HCT116 (cell line): ENCODE measurements around the gene SMYD3. TPM values are rescaled to one million over a fixed set of nuclear protein-coding genes. Genes with fewer than 3 reads are reported as not detected.

ENCODE experiments used
- ATAC-seq: fragments of 200-7000 bp; cut with Tn5 transposase; 2 replicates; pipeline ENCODE4 v1.9.1; 2020; ENCODE audit warnings: mild to moderate bottlenecking, moderate library complexity
- BruUV-seq: library from RNA; stranded (reverse); fragments of 400-500 nt; replicated peaks from 2 replicates; lab custom pipeline; 2021; lab: Mats Ljungman, UMichigan
- CTCF ChIA-PET: fragments of 300-600 bp; sonication (Branson Sonifier 250); formaldehyde crosslinking; loops from one replicate; lab custom pipeline; 2021; ENCODE audit warnings: antibody characterized with exemption; lab: Charles Lee
- POLR2A ChIA-PET: fragments of 300-600, 350-600 bp; sonication (Branson Sonifier 250); formaldehyde crosslinking; loops from one replicate; lab custom pipeline; 2021; ENCODE audit warnings: antibody characterized with exemption; lab: Charles Lee
- RAD21 ChIA-PET, 2 experiments: fragments of 300-600 bp; sonication (Branson Sonifier 250); formaldehyde crosslinking; loops; one replicate each; lab custom pipeline; 2023; ENCODE audit warnings: low total read pairs in 2 of 2; ENCODE audit not compliant: uncharacterized antibody in 2 of 2, unreplicated experiment in 2 of 2, low non-redundant PET in 1 of 2; lab: Charles Lee
- DNase-seq: peaks from one replicate; pipeline ENCODE4 v3.0.0-alpha.2; 2010; ENCODE audit warnings: low read depth, low spot score
- H2AFZ ChIP-seq: fragments of 200-600 bp; shearing (Covaris generic), sonication (generic); 2 replicates; pipeline ENCODE4 v1.6.1; 2017; ENCODE audit warnings: low read depth, mixed run types, mixed read lengths, antibody characterized with exemption, low read length; ENCODE audit not compliant: poor library complexity, severe bottlenecking
- H3K27ac ChIP-seq: 2 replicates; pipeline ENCODE4 v1.5.1; 2012; ENCODE audit warnings: low read depth, low read length
- H3K27me3 ChIP-seq: fragments of 200-600 bp; sonication (generic); 2 replicates; pipeline ENCODE4 v1.6.1; 2016; ENCODE audit warnings: mixed run types, low read length, mixed read lengths; ENCODE audit not compliant: insufficient read depth
- H3K36me3 ChIP-seq, 2 experiments: fragments of 200-500 bp in 1 of 2; fragments of 200-600 bp in 1 of 2; sonication (Bioruptor generic) in 1 of 2; sonication (generic) in 1 of 2; 2 replicates each; pipeline versions ENCODE4 v1.5.1 to v1.6.1; 2014 to 2016; ENCODE audit warnings: low read length in 2 of 2, inconsistent platforms in 1 of 2, mixed read lengths in 1 of 2, mixed run types in 1 of 2; ENCODE audit not compliant: insufficient read depth in 2 of 2, control insufficient read depth in 1 of 2
- H3K4me1 ChIP-seq, 2 experiments: fragments of 200-600 bp in 1 of 2; sonication (generic) in 1 of 2; 2 replicates each; pipeline versions ENCODE4 v1.5.1 to v1.6.1; 2012 to 2017; ENCODE audit warnings: low read length in 2 of 2, inconsistent platforms in 1 of 2, mild to moderate bottlenecking in 1 of 2, mixed read lengths in 1 of 2, mixed run types in 1 of 2, moderate library complexity in 1 of 2; ENCODE audit not compliant: insufficient read depth in 2 of 2, control insufficient read depth in 1 of 2
- H3K4me2 ChIP-seq: fragments of 200-600 bp; sonication (generic); 2 replicates; pipeline ENCODE4 v1.6.1; 2017; ENCODE audit warnings: mixed run types, low read length, mixed read lengths
- H3K4me3 ChIP-seq, 2 experiments: fragments of 200-600 bp in 1 of 2; sonication (generic) in 1 of 2; replicated peaks in 1 of 2; 2 replicates each; pipeline ENCODE4 v1.5.1; 2011 to 2016; ENCODE audit warnings: low read length in 2 of 2, control low read depth in 1 of 2, low read depth in 1 of 2, mild to moderate bottlenecking in 1 of 2, mixed read lengths in 1 of 2, mixed run types in 1 of 2
- H3K79me2 ChIP-seq: fragments of 200-600 bp; sonication (generic); 2 replicates; pipeline ENCODE4 v1.6.1; 2017; ENCODE audit warnings: mild to moderate bottlenecking, mixed run types, low read length, moderate library complexity, mixed read lengths; ENCODE audit not compliant: insufficient read depth
- H3K9ac ChIP-seq: fragments of 200-600 bp; sonication (generic); 2 replicates; pipeline ENCODE4 v1.6.1; 2016; ENCODE audit warnings: low read length, mixed read lengths
- H3K9me2 ChIP-seq: fragments of 200-600 bp; sonication (generic), shearing (Covaris generic); 2 replicates; pipeline ENCODE4 v1.6.1; 2017; ENCODE audit warnings: mixed run types, mild to moderate bottlenecking, moderate library complexity; ENCODE audit not compliant: insufficient read depth
- H3K9me3 ChIP-seq, 2 experiments: fragments of 200-500 bp in 1 of 2; fragments of 200-600 bp in 1 of 2; sonication (Bioruptor generic) in 1 of 2; sonication (generic) in 1 of 2; 2 replicates each; pipeline ENCODE4 v1.6.1; 2014 to 2017; ENCODE audit warnings: low read length in 2 of 2, mixed read lengths in 2 of 2, inconsistent platforms in 1 of 2, low read depth in 1 of 2, mild to moderate bottlenecking in 1 of 2, mixed run types in 1 of 2, moderate library complexity in 1 of 2; ENCODE audit not compliant: control insufficient read depth in 1 of 2, insufficient read depth in 1 of 2
- H4K20me1 ChIP-seq: fragments of 200-600 bp; sonication (generic), shearing (Covaris generic); 2 replicates; pipeline ENCODE4 v1.6.1; 2017; ENCODE audit warnings: mixed run types, mild to moderate bottlenecking, moderate library complexity; ENCODE audit not compliant: insufficient read depth
- CBX3 ChIP-seq: IDR thresholded peaks from 2 replicates; pipeline ENCODE4 v1.6.1; 2012; ENCODE audit warnings: low read depth
- EGR1 ChIP-seq: IDR thresholded peaks from 2 replicates; pipeline ENCODE4 v1.6.1; 2012; ENCODE audit warnings: low read depth
- EZH2 ChIP-seq: fragments of 200-600 bp; sonication (generic); IDR thresholded peaks from 2 replicates; pipeline ENCODE4 v1.6.1; 2017; ENCODE audit warnings: antibody characterized with exemption, mixed run types
- EZH2phosphoT487 ChIP-seq: fragments of 200-600 bp; IDR thresholded peaks from 2 replicates; pipeline ENCODE4 v1.6.1; 2018; ENCODE audit warnings: antibody characterized with exemption, borderline replicate concordance
- POLR2A ChIP-seq: IDR thresholded peaks from 2 replicates; pipeline ENCODE4 v1.7.0; 2011; ENCODE audit warnings: borderline replicate concordance; ENCODE audit not compliant: insufficient read depth, insufficient read length; ENCODE audit errors: extremely low read depth
- RAD21 ChIP-seq: IDR thresholded peaks from 2 replicates; pipeline ENCODE4 v1.6.1; 2012; ENCODE audit warnings: low read depth, mild to moderate bottlenecking
- SIN3A ChIP-seq: IDR thresholded peaks from 2 replicates; pipeline ENCODE4 v1.6.1; 2012; ENCODE audit warnings: low read depth
- YY1 ChIP-seq: IDR thresholded peaks from 2 replicates; pipeline ENCODE4 v1.6.1; 2011; ENCODE audit warnings: low read length, low read depth, moderate library complexity, mild to moderate bottlenecking; ENCODE audit not compliant: insufficient replicate concordance; ENCODE audit errors: extremely low read depth
- intact Hi-C: fragments of 100-400 bp; cut with micrococcal nuclease; formaldehyde crosslinking; loops from 2 replicates; pipeline ENCODE4 v1.10.0; 2022
- total RNA-seq: library from RNA; stranded (reverse); gene quantifications from one replicate; pipeline ENCODE4 v1.2.1, GENCODE V29; 2021; ENCODE audit not compliant: unreplicated experiment
- TF ChIP-seq, protein P1 (sequence below), 3 experiments: fragments of 200-600 bp in 1 of 3; sonication (generic) in 1 of 3; IDR thresholded peaks in 2 of 3; conservative IDR thresholded peaks in 1 of 3; 2 replicates each; pipeline ENCODE4 v1.5.1; 2012 to 2017; ENCODE audit warnings: low read depth in 2 of 3, low read length in 2 of 3, antibody characterized with exemption in 1 of 3, borderline replicate concordance in 1 of 3, control low read depth in 1 of 3, mild to moderate bottlenecking in 1 of 3, mixed read lengths in 1 of 3, mixed run types in 1 of 3, moderate library complexity in 1 of 3; ENCODE audit not compliant: insufficient read depth in 1 of 3
- TF ChIP-seq, protein P2 (sequence below): IDR thresholded peaks from 2 replicates; pipeline ENCODE4 v1.6.1; 2012
- TF ChIP-seq, protein P3 (sequence below): IDR thresholded peaks from 2 replicates; pipeline ENCODE4 v1.6.1; 2012; ENCODE audit warnings: low read depth
- TF ChIP-seq, protein P4 (sequence below): IDR thresholded peaks from 2 replicates; pipeline ENCODE4 v1.6.1; 2011; ENCODE audit warnings: mild to moderate bottlenecking, low read length, moderate library complexity; ENCODE audit not compliant: insufficient replicate concordance; ENCODE audit errors: extremely low read depth

Gene SMYD3
- total RNA-seq, 1 experiment from 2014 or later, result 33.6 TPM

DNA sequence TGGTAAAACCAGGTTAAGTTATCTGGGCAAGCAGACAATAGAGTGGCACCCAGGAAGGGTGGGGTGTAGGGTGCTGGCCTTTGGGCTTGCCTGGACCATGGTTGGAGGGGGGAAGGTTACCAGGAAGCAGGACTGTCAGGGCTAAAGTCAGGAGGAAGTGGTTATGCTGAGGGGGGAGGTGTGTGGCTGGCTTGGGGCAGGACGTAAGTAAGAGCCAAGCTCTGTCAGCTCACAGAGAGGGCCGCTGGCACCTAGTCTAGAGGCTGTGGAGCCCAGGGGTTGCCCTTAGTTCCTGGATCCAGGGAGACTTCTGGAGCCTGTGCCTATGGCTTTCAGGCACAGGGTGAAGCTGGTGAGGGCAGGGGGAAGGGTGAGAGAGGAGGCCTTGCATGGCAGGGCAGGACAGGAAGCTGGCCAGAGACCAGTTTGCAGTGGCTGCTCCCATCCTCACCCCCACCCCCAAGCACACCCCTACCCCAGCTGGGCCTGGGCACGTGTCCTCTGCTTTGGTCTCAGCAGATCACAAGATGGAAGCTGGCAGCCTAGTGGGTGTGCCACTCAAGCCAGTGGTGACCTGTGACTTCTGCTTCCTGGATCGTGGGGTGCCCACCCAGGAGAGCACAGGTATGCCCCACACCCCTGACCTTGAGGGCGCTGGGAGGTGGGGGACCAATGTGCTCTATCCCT is 20.5 kb upstream of the SMYD3 start (continued):
- TF ChIP-seq, protein P1, sequence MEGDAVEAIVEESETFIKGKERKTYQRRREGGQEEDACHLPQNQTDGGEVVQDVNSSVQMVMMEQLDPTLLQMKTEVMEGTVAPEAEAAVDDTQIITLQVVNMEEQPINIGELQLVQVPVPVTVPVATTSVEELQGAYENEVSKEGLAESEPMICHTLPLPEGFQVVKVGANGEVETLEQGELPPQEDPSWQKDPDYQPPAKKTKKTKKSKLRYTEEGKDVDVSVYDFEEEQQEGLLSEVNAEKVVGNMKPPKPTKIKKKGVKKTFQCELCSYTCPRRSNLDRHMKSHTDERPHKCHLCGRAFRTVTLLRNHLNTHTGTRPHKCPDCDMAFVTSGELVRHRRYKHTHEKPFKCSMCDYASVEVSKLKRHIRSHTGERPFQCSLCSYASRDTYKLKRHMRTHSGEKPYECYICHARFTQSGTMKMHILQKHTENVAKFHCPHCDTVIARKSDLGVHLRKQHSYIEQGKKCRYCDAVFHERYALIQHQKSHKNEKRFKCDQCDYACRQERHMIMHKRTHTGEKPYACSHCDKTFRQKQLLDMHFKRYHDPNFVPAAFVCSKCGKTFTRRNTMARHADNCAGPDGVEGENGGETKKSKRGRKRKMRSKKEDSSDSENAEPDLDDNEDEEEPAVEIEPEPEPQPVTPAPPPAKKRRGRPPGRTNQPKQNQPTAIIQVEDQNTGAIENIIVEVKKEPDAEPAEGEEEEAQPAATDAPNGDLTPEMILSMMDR (IDR thresholded peaks at IDR 0.05 in 2 of 3, conservative IDR thresholded peaks at IDR 0.05 in 1 of 3; ENCODE audit: borderline replicate concordance in 1 of 3, insufficient read depth in 1 of 3, low read depth in 2 of 3, low read length in 2 of 3), result no peak
- TF ChIP-seq, protein P2, sequence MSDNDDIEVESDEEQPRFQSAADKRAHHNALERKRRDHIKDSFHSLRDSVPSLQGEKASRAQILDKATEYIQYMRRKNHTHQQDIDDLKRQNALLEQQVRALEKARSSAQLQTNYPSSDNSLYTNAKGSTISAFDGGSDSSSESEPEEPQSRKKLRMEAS, result no peak
- no peak for TF ChIP-seq YY1
- TF ChIP-seq, protein P3, sequence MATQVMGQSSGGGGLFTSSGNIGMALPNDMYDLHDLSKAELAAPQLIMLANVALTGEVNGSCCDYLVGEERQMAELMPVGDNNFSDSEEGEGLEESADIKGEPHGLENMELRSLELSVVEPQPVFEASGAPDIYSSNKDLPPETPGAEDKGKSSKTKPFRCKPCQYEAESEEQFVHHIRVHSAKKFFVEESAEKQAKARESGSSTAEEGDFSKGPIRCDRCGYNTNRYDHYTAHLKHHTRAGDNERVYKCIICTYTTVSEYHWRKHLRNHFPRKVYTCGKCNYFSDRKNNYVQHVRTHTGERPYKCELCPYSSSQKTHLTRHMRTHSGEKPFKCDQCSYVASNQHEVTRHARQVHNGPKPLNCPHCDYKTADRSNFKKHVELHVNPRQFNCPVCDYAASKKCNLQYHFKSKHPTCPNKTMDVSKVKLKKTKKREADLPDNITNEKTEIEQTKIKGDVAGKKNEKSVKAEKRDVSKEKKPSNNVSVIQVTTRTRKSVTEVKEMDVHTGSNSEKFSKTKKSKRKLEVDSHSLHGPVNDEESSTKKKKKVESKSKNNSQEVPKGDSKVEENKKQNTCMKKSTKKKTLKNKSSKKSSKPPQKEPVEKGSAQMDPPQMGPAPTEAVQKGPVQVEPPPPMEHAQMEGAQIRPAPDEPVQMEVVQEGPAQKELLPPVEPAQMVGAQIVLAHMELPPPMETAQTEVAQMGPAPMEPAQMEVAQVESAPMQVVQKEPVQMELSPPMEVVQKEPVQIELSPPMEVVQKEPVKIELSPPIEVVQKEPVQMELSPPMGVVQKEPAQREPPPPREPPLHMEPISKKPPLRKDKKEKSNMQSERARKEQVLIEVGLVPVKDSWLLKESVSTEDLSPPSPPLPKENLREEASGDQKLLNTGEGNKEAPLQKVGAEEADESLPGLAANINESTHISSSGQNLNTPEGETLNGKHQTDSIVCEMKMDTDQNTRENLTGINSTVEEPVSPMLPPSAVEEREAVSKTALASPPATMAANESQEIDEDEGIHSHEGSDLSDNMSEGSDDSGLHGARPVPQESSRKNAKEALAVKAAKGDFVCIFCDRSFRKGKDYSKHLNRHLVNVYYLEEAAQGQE, result no peak
- no peak for TF ChIP-seq RAD21

DNA sequence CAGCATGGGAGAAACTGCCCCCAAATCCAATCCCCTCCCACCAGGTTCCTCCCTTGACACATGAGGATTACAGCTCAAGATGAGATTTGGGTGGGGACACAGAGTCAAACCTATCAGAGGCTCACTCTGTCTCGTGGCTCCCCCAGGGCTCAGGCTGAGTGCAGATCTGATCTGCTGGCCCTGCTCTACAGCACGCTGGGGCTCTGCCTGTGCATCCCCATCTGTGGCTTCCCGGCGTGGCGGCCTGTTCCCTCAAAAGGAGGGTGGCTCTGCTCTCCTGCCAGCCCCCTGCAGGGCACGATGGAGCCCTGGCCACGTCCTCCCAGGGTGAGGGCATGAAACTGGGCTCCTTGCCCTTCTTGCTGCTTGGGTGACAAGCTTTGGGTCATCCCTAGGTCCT is 19.8 kb upstream of the SMYD3 start:
- H3K9ac ChIP-seq, result no peak overlapping the region
- ChIA-PET POLR2A (no interaction called here), RAD21 (no interaction called here), CTCF (no interaction called here)
- H3K4me1 ChIP-seq, result no peaks in the 10 kb centered on the region
- H3K9me3 ChIP-seq, result peaks cover 0 to 4% of the 10 kb centered on the region in 2 experiments; a peak in 1 of 4 replicates
- intact Hi-C loops, result no loop called here
- H2AFZ ChIP-seq, result no peak overlapping the region
- no peaks in the 10 kb centered on the region for H3K27me3 ChIP-seq
- H3K9me2 ChIP-seq, result no peaks in the 10 kb centered on the region
- no peak overlapping the region for H3K4me2 ChIP-seq
- H3K4me3 ChIP-seq, result no peak overlapping the region
- BruUV-seq, result no TSS peak
- DNase-seq (no peak), ATAC-seq (no peak)
- no peaks in the 10 kb centered on the region for H3K36me3 ChIP-seq
- H3K27ac ChIP-seq, result no peak overlapping the region
- no peaks in the 10 kb centered on the region for H3K79me2 ChIP-seq
- H4K20me1 ChIP-seq, result no peaks in the 10 kb centered on the region
- TF ChIP-seq CBX3 (no peak), SIN3A (no peak), EGR1 (no peak), EZH2phosphoT487 (no peak), EZH2 (no peak), RAD21 (no peak), POLR2A (no peak), YY1 (no peak)
- TF ChIP-seq, protein P4, sequence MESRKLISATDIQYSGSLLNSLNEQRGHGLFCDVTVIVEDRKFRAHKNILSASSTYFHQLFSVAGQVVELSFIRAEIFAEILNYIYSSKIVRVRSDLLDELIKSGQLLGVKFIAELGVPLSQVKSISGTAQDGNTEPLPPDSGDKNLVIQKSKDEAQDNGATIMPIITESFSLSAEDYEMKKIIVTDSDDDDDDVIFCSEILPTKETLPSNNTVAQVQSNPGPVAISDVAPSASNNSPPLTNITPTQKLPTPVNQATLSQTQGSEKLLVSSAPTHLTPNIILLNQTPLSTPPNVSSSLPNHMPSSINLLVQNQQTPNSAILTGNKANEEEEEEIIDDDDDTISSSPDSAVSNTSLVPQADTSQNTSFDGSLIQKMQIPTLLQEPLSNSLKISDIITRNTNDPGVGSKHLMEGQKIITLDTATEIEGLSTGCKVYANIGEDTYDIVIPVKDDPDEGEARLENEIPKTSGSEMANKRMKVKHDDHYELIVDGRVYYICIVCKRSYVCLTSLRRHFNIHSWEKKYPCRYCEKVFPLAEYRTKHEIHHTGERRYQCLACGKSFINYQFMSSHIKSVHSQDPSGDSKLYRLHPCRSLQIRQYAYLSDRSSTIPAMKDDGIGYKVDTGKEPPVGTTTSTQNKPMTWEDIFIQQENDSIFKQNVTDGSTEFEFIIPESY, result no peak
- TF ChIP-seq, protein P1 (IDR thresholded peaks at IDR 0.05 in 2 of 3, conservative IDR thresholded peaks at IDR 0.05 in 1 of 3; ENCODE audit: borderline replicate concordance in 1 of 3, insufficient read depth in 1 of 3, low read depth in 2 of 3, low read length in 2 of 3), result no peak
